IMR-90 (cell line): ENCODE measurements around the gene ADAMTSL1. TPM values are rescaled to one million over a fixed set of nuclear protein-coding genes. Genes with fewer than 3 reads are reported as not detected.

Experiments used
- ATAC-seq: fragments of 200-7000 bp; cut with Tn5 transposase; 2 replicates; pipeline ENCODE4 v1.9.1; 2020; ENCODE audit warnings: low read depth, mild to moderate bottlenecking, moderate library complexity
- BruUV-seq: library from RNA; stranded (reverse); fragments of 400-500 nt; replicated peaks from 2 replicates; lab custom pipeline; 2021; lab: Mats Ljungman, UMichigan
- CTCF ChIA-PET: fragments of 300-600 bp; formaldehyde crosslinking; extraction: SDS; loops from one replicate; lab custom pipeline; 2021; ENCODE audit warnings: antibody characterized with exemption; lab: Yijun Ruan, JAX
- POLR2A ChIA-PET: fragments of 300-600 bp; sonication (Branson Sonifier 250); formaldehyde crosslinking; loops from one replicate; lab custom pipeline; 2022; ENCODE audit warnings: antibody characterized with exemption; ENCODE audit not compliant: unreplicated experiment; lab: Charles Lee
- DNase-seq: peaks from one replicate; pipeline ENCODE4 v3.0.0; 2013
- H2AFZ ChIP-seq: replicated peaks from 2 replicates; pipeline ENCODE3; 2013; ENCODE audit warnings: low read length, mild to moderate bottlenecking; ENCODE audit not compliant: poor library complexity
- H2AK5ac ChIP-seq: 2 replicates; pipeline ENCODE4 v1.6.1; 2013; ENCODE audit warnings: low read depth, low read length, inconsistent platforms
- H2AK9ac ChIP-seq: replicated peaks from 2 replicates; pipeline ENCODE3; 2013; ENCODE audit warnings: mild to moderate bottlenecking, low read depth, low read length, moderate library complexity; ENCODE audit not compliant: poor library complexity
- H2BK120ac ChIP-seq: 2 replicates; pipeline ENCODE4 v1.6.1; 2013; ENCODE audit warnings: low read depth, low read length, inconsistent platforms
- H2BK15ac ChIP-seq: 3 replicates; pipeline ENCODE4 v1.6.1; 2013; ENCODE audit warnings: low read depth, low read length, inconsistent platforms
- H2BK20ac ChIP-seq: 2 replicates; pipeline ENCODE4 v1.6.1; 2013; ENCODE audit warnings: low read depth, mild to moderate bottlenecking, inconsistent platforms, low read length, moderate library complexity
- H2BK5ac ChIP-seq: 2 replicates; pipeline ENCODE4 v1.6.1; 2013; ENCODE audit warnings: mild to moderate bottlenecking, low read depth, low read length, inconsistent platforms; ENCODE audit not compliant: poor library complexity, severe bottlenecking
- H3K14ac ChIP-seq: replicated peaks from 2 replicates; pipeline ENCODE4 v1.6.1; 2013; ENCODE audit warnings: low read depth, low read length, inconsistent platforms
- H3K18ac ChIP-seq: 2 replicates; pipeline ENCODE4 v1.6.1; 2013; ENCODE audit warnings: low read depth, low read length, control low read depth
- H3K23ac ChIP-seq: 2 replicates; pipeline ENCODE4 v1.6.1; 2013; ENCODE audit warnings: low read depth, low read length, inconsistent platforms
- H3K27ac ChIP-seq: 2 replicates; pipeline ENCODE4 v1.5.1; 2013; ENCODE audit warnings: mild to moderate bottlenecking, control low read depth, low read length; ENCODE audit not compliant: insufficient read depth
- H3K27me3 ChIP-seq: 2 replicates; pipeline ENCODE4 v1.6.1; 2013; ENCODE audit warnings: low read length; ENCODE audit not compliant: control insufficient read depth, insufficient read depth
- H3K36me3 ChIP-seq: 2 replicates; pipeline ENCODE4 v1.6.1; 2013; ENCODE audit warnings: low read length, mixed read lengths; ENCODE audit not compliant: control insufficient read depth, insufficient read depth
- H3K4ac ChIP-seq: 2 replicates; pipeline ENCODE4 v1.6.1; 2013; ENCODE audit warnings: low read depth, low read length, inconsistent platforms
- H3K4me1 ChIP-seq: 2 replicates; pipeline ENCODE4 v1.6.1; 2013; ENCODE audit warnings: low read length, mixed read lengths; ENCODE audit not compliant: control insufficient read depth, insufficient read depth
- H3K4me2 ChIP-seq: 2 replicates; pipeline ENCODE4 v1.6.1; 2013; ENCODE audit warnings: low read depth, mild to moderate bottlenecking, control low read depth, low read length, moderate library complexity
- H3K4me3 ChIP-seq: 2 replicates; pipeline ENCODE4 v1.5.1; 2013; ENCODE audit warnings: low read depth, mild to moderate bottlenecking, control low read depth, low read length, moderate library complexity; ENCODE audit not compliant: insufficient read depth
- H3K56ac ChIP-seq: 2 replicates; pipeline ENCODE4 v1.6.1; 2013; ENCODE audit warnings: low read length, inconsistent platforms; ENCODE audit not compliant: insufficient read depth; ENCODE audit errors: extremely low read depth
- H3K79me1 ChIP-seq, 2 experiments: 2 replicates each; pipeline ENCODE4 v1.6.1; 2013; ENCODE audit warnings: low read length in 2 of 2, inconsistent platforms in 1 of 2, low read depth in 1 of 2
- H3K9ac ChIP-seq: 2 replicates; pipeline ENCODE4 v1.6.1; 2013; ENCODE audit warnings: low read depth, low read length, control low read depth
- H3K9me1 ChIP-seq: 2 replicates; pipeline ENCODE4 v1.6.1; 2013; ENCODE audit warnings: low read length, inconsistent platforms; ENCODE audit not compliant: insufficient read depth
- H3K9me3 ChIP-seq: 2 replicates; pipeline ENCODE4 v1.6.1; 2013; ENCODE audit warnings: low read length; ENCODE audit not compliant: control insufficient read depth, insufficient read depth
- H4K20me1 ChIP-seq: 2 replicates; pipeline ENCODE4 v1.6.1; 2013; ENCODE audit warnings: low read length, inconsistent platforms; ENCODE audit not compliant: insufficient read depth
- H4K5ac ChIP-seq: 2 replicates; pipeline ENCODE4 v1.6.1; 2013; ENCODE audit warnings: mild to moderate bottlenecking, low read depth, low read length, control low read depth
- H4K8ac ChIP-seq, 2 experiments: 2 replicates each; pipeline ENCODE4 v1.6.1; 2013; ENCODE audit warnings: low read depth in 2 of 2, low read length in 2 of 2, control low read depth in 1 of 2, inconsistent platforms in 1 of 2
- H4K91ac ChIP-seq: 2 replicates; pipeline ENCODE4 v1.6.1; 2013; ENCODE audit warnings: low read depth, low read length, inconsistent platforms; ENCODE audit not compliant: insufficient read depth
- BHLHE40 ChIP-seq: fragments of 150-350 bp; IDR thresholded peaks from 2 replicates; pipeline ENCODE4 v1.6.1; 2016; ENCODE audit warnings: mild to moderate bottlenecking, low read depth, low read length
- CHD1 ChIP-seq: IDR thresholded peaks from 2 replicates; pipeline ENCODE4 v1.6.1; 2012; ENCODE audit warnings: low read depth, low read length, improper control_type of control experiment
- ELK1 ChIP-seq: fragments of 150-350 bp; IDR thresholded peaks from 2 replicates; pipeline ENCODE4 v1.6.1; 2016; ENCODE audit warnings: low read depth, mild to moderate bottlenecking, low read length, moderate library complexity, borderline replicate concordance
- MXI1 ChIP-seq: IDR thresholded peaks from 2 replicates; pipeline ENCODE4 v1.6.1; 2012; ENCODE audit warnings: low read depth, mild to moderate bottlenecking, low read length, moderate library complexity, borderline replicate concordance
- WGBS, 2 experiments: methylation state at CpG; one replicate each; pipeline versions ENCODE4 v1.1.5 to v1.1.7; 2013; ENCODE audit warnings: missing lambda C conversion rate in 2 of 2; ENCODE audit not compliant: insufficient read length in 1 of 2; ENCODE audit errors: extremely low coverage in 2 of 2; 5-methylcytosine and 5-hydroxymethylcytosine counted together
- dilution Hi-C: fragments of 300-500 bp; cut with HindIII; formaldehyde crosslinking; loops from one replicate; pipeline ENCODE4 v1.14.3; 2018; ENCODE audit warnings: low sequenced_read_pairs; ENCODE audit not compliant: unreplicated experiment
- in situ Hi-C: fragments of 300-500 bp; cut with MboI; formaldehyde crosslinking; loops from 3 replicates; pipeline ENCODE4 v1.14.3; 2019; ENCODE audit warnings: low sequenced_read_pairs, inconsistent platforms, mixed read lengths
- intact Hi-C: fragments of 100-400 bp; cut with micrococcal nuclease; formaldehyde crosslinking; loops from 2 replicates; pipeline ENCODE4 v1.10.0; 2022
- polyA plus RNA-seq, 3 experiments: library from polyadenylated mRNA; depleted of rRNA; stranded (reverse); fragments of >200 nt; gene quantifications; 2 replicates each; pipeline ENCODE4 v1.2.3, GENCODE V29; 2012; ENCODE audit warnings: low replicate concordance in 1 of 3
- total RNA-seq: library from RNA; depleted of rRNA; stranded (reverse); fragments of >200 nt; gene quantifications from 2 replicates; pipeline ENCODE4 v1.2.3, GENCODE V29; 2012

Gene ADAMTSL1
- total and polyA plus RNA-seq, 2 of the 4 experiments (the other 2 are of a cell fraction), result 38.2 to 62.2 TPM

- no peaks in the 10 kb centered on the region for H3K79me1 ChIP-seq
- TF ChIP-seq CHD1 (no peak), ELK1 (no peak), BHLHE40 (no peak), MXI1 (no peak)
- ChIA-PET POLR2A (no interaction called here), CTCF (no interaction called here)
- H4K20me1 ChIP-seq, result no peaks in the 10 kb centered on the region
- dilution Hi-C loops, result no loop called here
- H3K27ac ChIP-seq, result no peak overlapping the region
- no peak overlapping the region for H2AK5ac ChIP-seq
- H3K4me1 ChIP-seq, result no peaks in the 10 kb centered on the region
- no peak overlapping the region for H2BK5ac ChIP-seq
- H3K23ac ChIP-seq, result no peak overlapping the region
- no peak overlapping the region for H3K18ac ChIP-seq
- no peak overlapping the region for H2BK15ac ChIP-seq
- H2AK9ac ChIP-seq, result no peak overlapping the region
- H3K9ac ChIP-seq, result no peak overlapping the region
- no peak overlapping the region for H3K56ac ChIP-seq
- peaks cover 2% of the 10 kb centered on the region; the same call in 1 of the 2 replicates for H3K27me3 ChIP-seq
- in situ Hi-C loops, result no loop called here
- no peak overlapping the region for H4K91ac ChIP-seq
- no peaks in the 10 kb centered on the region for H3K36me3 ChIP-seq
- H3K4me2 ChIP-seq, result no peak overlapping the region
- H3K4ac ChIP-seq, result no peak overlapping the region
- H3K9me1 ChIP-seq, result no peaks in the 10 kb centered on the region
- ATAC-seq (no peak), DNase-seq (no peak)
- no peak overlapping the region for H3K4me3 ChIP-seq
- no peaks in the 10 kb centered on the region for H3K9me3 ChIP-seq
- no TSS peak for BruUV-seq
- intact Hi-C loops, result no loop called here
- no CpG with 5 or more reads among the region's 4 CpGs for WGBS, 2 experiments
- H3K14ac ChIP-seq, result no peak overlapping the region
- no peak overlapping the region for H2AFZ ChIP-seq
- no peak overlapping the region for H4K8ac ChIP-seq
- no peak overlapping the region for H2BK20ac ChIP-seq
- no peak overlapping the region for H2BK120ac ChIP-seq
- no peak overlapping the region for H4K5ac ChIP-seq
These were observed 360.9 kb downstream of the ADAMTSL1 start for GRCh38 chr9:18834740-18835361.
